Superior temporal gyrus (tissue), 1 donor: ENCODE results near the gene TPM1.
"Not testable (repeated sequence)": the region's sequence is repeated elsewhere in the genome, so short reads cannot be mapped to it uniquely, and the experiment has no call there.

Experiments used
- DNase-seq: peaks from one replicate; pipeline ENCODE4 v3.0.0-alpha.2; 2016; ENCODE audit errors: extremely low spot score

The TPM1 gene

DNA sequence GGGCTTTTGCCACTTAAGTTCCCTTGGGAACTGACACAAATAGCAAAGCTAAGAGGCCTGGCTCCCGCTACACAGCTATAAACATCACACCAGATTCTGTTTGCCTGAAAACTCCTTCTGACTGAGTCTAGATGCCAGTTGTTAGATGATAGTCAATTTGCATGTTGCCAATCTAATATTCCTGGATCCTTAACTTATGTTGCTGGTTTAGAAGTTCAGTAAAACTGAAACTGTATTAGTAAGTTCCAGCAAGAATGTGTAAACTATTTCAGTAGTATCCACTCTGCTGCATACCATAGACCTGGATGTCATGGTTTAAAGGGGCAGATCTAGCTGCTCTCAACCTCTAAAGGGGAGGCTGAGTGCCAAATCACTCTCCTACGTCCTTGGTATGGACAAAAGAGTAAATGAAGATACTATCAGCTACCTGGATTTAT lies 52.0 kb downstream of the TPM1 start:
- DNase-seq, result no peak

DNA sequence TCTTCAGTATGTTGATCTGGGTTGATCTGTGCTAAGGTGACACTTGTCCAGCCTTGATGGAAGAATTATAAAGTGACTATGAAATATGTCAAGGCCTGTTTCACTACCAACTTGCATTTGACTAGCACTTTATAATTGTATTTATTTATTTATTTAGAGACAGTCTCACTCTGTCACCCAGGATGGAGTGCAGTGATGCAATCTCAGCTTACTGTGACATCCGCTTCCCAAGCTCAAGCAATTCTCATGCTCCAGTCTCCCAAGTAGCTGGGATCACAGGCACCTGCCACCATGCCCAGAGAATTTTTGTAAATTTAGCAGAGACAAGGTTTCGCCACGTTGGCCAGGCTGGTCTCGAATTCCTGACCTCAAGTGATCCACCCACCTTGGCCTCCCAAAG lies 53.6 kb downstream of the TPM1 start:
- no peak for DNase-seq

DNA sequence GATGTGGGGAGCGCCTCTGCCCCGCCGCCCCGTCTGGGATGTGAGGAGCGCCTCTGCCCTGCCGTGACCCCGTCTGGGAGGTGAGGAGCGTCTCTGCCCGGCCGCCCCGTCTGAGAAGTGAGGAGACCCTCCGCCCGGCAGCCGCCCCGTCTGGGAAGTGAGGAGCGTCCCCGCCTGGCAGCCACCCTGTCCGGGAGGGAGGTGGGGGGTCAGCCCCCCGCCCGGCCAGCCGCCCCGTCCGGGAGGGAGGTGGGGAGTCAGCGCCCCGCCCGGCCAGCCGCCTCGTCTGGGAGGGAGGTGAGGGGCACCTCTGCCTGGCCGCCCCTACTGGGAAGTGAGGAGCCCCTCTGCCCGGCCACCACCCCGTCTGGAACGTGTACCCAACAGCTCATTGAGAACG lies 56.4 kb downstream of the TPM1 start:
- DNase-seq, result not testable (repeated sequence)

DNA sequence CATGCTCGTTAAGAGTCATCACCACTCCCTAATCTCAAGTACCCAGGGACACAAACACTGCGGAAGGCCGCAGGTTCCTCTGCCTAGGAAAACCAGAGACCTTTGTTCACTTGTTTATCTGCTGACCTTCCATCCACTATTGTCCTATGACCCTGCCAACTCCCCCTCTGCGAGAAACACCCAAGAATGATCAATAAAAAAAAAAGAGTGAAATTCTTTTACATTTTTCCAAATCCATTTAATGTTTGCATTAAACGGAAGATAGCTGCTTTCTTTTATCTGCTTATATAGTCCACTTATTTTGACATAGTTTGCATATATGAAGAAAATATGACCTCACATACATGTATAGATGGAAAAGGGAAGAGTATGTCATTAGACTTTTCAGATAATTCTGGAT lies 57.0 kb downstream of the TPM1 start:
- not testable (repeated sequence) for DNase-seq

DNA sequence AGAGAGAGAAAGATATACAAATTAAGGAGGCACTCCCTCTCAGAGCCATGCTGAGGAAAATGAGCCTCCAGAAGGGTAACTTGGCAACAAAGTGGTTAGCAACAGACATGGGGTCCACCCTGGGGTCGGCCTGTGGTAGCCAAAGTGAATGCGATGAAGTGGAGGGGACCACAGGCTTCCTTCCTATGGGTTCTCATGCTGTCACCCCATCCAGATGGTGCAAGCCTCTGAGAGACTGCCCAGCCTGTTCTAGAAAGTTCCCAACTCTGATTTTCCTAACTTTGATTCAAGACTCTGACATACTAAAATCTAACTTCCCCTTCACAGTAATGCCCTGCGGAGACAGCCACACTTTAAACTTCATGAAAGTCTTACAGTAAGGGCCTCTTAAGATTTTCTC lies 60.9 kb downstream of the TPM1 start:
- no peak for DNase-seq

DNA sequence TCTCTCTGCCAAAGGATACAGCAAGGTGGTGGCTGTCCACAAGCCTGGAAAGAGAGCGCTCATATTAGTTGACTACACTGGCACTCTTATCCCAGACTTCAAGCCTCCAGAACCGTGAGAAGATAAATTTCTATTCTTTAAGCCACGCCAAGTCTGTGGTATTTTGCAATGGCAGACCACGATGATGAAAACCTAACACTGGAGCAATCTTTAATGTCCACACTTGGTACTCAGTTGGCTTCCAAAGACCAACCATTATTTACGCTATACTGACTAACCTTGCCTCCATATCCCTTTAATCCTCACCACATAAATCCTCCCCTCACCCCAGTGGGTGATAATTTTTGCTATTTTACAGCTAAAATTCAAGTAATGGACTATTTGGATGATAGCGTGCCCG lies 62.2 kb downstream of the TPM1 start:
- no peak for DNase-seq

DNA sequence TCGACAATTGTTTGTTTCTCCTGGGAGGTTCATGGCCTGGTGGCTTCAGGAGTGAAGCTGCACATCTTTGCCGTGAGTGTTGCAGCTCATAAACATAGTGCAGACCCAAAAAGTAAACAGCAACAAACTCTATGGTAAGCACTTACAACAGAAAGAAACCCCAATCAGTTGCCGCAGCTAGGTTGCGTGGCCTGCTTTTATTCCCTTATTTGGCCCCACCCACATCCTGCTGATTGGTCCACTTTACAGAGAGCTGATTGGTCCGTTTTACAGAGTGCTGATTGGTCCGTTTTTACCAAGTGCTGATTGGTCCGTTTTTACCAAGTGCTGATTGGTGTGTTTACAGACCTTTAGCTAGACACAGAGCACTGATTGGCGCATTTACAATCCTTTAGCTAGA lies 62.8 kb downstream of the TPM1 start:
- DNase-seq, result not testable (repeated sequence)

DNA sequence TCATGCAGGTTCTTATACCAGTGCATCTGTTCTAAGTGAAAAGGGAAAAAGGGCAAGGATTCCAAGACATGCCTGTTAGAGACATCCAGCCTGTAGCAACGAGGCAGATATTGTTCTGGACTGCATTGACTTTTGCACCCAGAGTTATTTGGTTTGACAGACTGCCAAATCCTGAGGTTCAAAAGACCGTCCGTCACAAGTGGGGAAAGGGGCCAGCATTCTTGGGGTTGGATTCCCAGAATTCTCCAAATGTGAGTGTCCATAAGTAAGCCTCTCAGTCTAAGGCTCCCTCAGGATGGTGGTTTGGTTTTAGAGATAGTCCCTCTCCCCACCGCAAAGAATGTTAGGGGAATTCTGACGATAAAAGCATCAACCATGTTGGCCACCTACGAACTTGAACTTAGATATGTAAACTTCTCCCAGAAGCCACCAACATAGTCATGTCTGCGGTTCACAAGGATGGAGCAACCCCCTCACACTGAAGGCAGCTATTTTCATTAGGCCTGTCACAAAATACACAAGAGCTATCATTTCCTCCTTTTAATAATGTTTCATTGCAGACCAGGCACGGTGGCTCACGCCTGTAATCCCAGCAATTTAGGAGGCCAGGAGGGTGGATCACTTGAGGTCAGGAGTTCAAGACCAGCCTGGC lies 65.5 kb downstream of the TPM1 start:
- no peak for DNase-seq

DNA sequence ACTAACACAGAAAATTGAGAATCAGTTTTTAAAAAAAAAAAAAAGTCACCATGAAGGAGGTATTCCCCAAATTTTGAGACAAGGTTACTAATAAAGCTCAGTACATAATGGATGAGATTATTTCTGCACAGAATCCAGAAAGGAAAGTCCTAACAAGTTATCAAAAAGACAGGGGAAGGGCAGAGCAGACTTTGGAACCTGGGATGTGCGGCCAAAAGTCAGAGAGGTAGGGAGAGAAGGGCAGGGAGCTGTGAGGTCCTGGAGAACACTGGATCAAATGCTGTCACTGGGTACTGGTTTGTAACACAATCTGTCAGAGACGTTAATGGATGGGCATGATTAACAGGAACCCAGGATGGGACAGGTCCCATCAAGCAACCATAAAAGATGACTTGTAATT lies 67.0 kb downstream of the TPM1 start:
- DNase-seq, result no peak

DNA sequence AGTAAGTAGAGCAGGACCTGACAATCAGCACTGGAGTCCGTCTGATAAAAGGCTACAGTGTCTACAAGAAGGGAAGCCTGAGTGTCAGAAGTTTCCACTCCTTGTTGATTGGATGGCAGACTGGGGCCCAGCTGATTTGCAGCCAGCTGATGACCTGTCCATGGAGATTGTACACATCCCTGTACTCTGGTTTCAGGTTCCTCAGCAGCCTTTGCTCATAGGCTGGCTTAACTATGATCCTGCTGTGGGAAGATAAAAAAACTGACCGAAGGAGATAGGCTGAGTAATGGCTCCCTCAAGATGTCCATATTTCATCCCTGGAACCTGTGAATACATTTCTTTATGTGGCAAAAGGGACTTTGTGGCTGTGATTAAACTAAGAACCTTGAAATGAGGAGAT lies 67.4 kb downstream of the TPM1 start:
- DNase-seq, result no peak

DNA sequence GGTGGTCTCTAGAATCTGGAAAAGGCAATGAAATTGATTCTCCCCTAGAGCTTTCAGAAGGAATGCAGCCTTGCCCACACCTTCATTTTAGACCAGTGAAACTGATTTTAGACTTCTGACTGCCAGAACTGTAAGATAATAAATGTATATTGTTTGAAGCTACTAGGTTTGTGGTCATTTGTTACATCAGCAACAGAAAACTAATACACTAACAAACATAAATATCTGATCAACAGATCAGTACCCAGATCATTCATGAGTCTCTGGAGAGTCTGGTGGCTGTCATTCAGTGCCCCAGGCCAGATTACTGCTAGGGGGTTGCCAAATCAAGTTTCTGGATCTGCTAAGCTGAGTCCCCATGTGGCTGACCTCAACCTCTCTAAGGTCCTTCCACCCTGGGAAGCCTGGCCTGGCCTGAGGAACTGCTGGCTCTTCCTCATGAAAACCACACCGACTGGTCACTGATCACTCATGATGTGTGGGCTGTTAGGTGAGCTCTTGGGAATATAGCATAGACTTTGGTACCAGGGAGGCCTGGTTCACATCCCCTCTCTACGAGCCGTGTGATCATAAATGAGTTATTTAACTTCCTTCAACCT lies 68.0 kb downstream of the TPM1 start:
- DNase-seq, result no peak

DNA sequence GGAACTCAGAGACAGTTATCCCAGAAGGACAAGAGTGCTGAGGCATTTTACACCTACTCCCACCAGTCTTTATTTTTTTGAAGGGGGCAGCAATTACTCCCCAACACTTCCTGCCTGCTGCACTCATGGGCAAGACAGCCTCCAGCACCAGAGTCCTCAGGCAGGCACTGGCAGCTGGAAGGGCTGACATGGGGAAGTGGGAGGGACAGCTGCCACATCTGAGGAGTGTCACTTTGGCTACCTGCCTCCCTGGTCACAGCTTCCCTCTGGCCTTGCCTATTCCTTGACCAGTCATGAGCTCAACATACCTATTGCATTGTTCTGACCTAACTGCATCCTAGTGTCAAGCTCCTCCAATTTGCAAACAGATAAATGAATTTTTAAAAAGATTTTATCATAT lies 68.9 kb downstream of the TPM1 start:
- no peak for DNase-seq

DNA sequence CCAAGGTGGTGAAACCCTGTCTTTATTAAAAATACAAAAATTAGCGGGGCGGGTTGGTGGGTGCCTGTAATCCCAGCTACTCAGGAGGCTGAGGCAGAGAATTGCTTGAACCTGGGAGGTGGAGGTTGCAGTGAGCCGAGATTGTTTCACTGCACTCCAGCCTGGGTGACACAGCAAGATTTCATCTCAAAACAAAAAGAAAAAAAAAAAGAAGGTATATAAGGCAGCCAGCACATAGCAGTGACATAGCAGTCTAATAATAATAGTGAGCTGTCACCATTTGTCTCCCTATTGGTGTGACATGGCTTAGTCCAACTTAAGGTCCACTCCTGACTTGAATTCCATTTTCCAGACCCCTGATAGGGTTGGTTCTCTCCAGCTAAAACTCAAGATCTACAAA lies 70.3 kb downstream of the TPM1 start:
- DNase-seq, result no peak

DNA sequence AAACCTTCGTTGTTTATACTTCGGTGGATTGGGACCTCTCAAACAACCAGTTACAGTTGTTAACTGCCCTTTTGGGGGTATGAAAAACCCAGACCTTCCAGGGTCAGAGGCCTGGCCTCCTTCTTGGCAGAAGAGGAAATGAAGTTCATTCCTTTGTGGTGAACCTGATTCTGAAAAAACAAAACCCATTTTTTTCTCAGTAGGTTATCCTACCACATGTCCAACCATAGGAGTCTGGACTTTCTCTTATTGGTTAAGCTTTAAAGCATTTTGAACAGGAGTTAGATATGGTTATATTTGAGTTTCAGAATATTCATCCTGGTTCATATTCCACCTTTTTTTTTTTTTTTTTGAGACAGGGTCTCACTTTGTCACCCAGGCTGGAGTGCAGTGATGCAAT lies 71.9 kb downstream of the TPM1 start:
- no peak for DNase-seq
